ENCODE results near the gene TFIP11.

DNA sequence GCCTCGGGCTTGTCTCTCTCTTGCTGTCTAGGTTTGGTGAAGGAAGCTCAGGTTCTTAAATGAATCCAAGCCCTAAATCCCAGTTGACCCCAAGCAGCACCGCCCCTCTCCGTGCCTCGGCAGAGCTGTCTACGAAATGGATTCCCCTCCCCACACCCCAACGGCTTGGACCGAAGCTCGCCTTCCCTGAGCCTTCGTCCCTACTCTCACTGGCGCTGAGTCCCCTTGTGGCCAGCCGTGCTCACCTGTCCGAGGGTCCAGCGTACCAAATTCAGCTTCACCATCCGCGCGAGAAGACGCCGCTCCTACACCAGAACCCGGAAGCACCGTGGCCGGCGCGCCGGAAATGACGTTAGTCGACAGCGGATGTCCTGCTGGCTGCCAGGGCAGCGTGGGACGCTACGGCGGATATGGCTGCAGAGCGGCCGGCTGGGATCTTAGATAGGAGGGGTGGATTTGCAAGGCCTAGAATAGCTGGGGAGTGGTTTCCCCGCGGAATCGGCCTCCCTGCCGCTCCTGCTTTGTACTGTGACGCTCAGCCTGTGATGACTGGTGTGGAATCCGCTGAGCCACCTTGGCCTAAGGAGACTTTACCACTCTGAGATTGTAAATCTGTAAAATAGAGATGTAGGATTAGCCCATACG, at the start of gene TFIP11:
- TF ChIP-seq, protein P1, sequence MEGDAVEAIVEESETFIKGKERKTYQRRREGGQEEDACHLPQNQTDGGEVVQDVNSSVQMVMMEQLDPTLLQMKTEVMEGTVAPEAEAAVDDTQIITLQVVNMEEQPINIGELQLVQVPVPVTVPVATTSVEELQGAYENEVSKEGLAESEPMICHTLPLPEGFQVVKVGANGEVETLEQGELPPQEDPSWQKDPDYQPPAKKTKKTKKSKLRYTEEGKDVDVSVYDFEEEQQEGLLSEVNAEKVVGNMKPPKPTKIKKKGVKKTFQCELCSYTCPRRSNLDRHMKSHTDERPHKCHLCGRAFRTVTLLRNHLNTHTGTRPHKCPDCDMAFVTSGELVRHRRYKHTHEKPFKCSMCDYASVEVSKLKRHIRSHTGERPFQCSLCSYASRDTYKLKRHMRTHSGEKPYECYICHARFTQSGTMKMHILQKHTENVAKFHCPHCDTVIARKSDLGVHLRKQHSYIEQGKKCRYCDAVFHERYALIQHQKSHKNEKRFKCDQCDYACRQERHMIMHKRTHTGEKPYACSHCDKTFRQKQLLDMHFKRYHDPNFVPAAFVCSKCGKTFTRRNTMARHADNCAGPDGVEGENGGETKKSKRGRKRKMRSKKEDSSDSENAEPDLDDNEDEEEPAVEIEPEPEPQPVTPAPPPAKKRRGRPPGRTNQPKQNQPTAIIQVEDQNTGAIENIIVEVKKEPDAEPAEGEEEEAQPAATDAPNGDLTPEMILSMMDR (IDR thresholded peaks at IDR 0.05; ENCODE audit: low read depth, low read length), result no peak
- no peak for TF ChIP-seq EZH2phosphoT487 (IDR thresholded peaks at IDR 0.05; ENCODE audit: low read depth)

Data from OCI-LY3 (cell line).